ENCODE data around the gene OR52K2. TPM values are rescaled to one million over a fixed set of nuclear protein-coding genes. Genes with fewer than 3 reads are reported as not detected.
"Not testable (repeated sequence)": the region's sequence is repeated elsewhere in the genome, so short reads cannot be mapped to it uniquely, and the experiment has no call there.

OR52K2 gene
- total RNA-seq, 1 donor from 2014 or later: not detected

GRCh38 chr11:4480577-4481239, 31.6 kb downstream of the OR52K2 start:
- DNase-seq: no peak

- no peak for DNase-seq
These were observed 32.1 kb downstream of the OR52K2 start for GRCh38 chr11:4481240-4481582.

GRCh38 chr11:4482445-4482844, 33.4 kb downstream of the OR52K2 start, which contains the start of gene OR52K1:
Gene OR52K1 (plus strand): TSS chr11:4482646. CDS start chr11:4488901, 6,255 bp downstream.
- no peak for DNase-seq

GRCh38 chr11:4484310-4484709, 35.2 kb downstream of the OR52K2 start:
- DNase-seq: no peak

- DNase-seq: not testable (repeated sequence)
These were observed 42.3 kb downstream of the OR52K2 start for GRCh38 chr11:4491405-4491804.

GRCh38 chr11:4491878-4492606, 42.9 kb downstream of the OR52K2 start:
- DNase-seq: no peak

- no peak for DNase-seq
These were observed 44.4 kb downstream of the OR52K2 start for GRCh38 chr11:4493480-4493818.

- no peak for DNase-seq
These were observed 46.4 kb downstream of the OR52K2 start for GRCh38 chr11:4495487-4495886.

- DNase-seq: no peak
These were observed 46.9 kb downstream of the OR52K2 start for GRCh38 chr11:4495986-4496385.

GRCh38 chr11:4496557-4497248, 47.6 kb downstream of the OR52K2 start:
- no peak for DNase-seq

Other genes starting within 250 kb of the OR52K2 start
- gene OR52B4, start 80.9 kb upstream of the OR52K2 start, total RNA-seq: not detected
- 10.0 TPM for gene TRIM21, start 55.6 kb upstream of the OR52K2 start, total RNA-seq
- not detected for gene OR52K1, start 33.4 kb downstream of the OR52K2 start, total RNA-seq
- not detected for gene OR52M1, start 95.9 kb downstream of the OR52K2 start, total RNA-seq
- not detected for gene OR52I2, start 132.4 kb downstream of the OR52K2 start, total RNA-seq
- gene OR52I1, start 144.7 kb downstream of the OR52K2 start, total RNA-seq: not detected
- 7.7 TPM for gene TRIM68, start 158.9 kb downstream of the OR52K2 start, total RNA-seq
- not detected for gene OR51D1, start 188.2 kb downstream of the OR52K2 start, total RNA-seq
- 1.1 TPM for gene OR51E1, start 194.7 kb downstream of the OR52K2 start, total RNA-seq
- 0.10 TPM for gene OR51E2, start 248.6 kb downstream of the OR52K2 start, total RNA-seq

Measured in skin of body (tissue), 2 donors.